Endothelial cell of umbilical vein (primary cell): ENCODE results near the gene PRM1. TPM values are rescaled to one million over a fixed set of nuclear protein-coding genes. Genes with fewer than 3 reads are reported as not detected.

Experiments
- BruUV-seq: library from RNA; stranded (reverse); fragments of 400-500 nt; replicated peaks from 2 replicates; lab custom pipeline; 2021; lab: Mats Ljungman, UMichigan
- CTCF ChIA-PET: fragments of 300-600, 350-600 bp; sonication (Branson Sonifier 250); formaldehyde crosslinking; loops from one replicate; lab custom pipeline; 2021; ENCODE audit warnings: antibody characterized with exemption, inconsistent platforms; lab: Charles Lee
- POLR2A ChIA-PET: fragments of 300-600, 350-600 bp; sonication (Branson Sonifier 250); formaldehyde crosslinking; loops from one replicate; lab custom pipeline; 2021; ENCODE audit warnings: antibody characterized with exemption, inconsistent platforms; lab: Charles Lee
- DNase-seq: peaks from one replicate; pipeline ENCODE4 v3.0.0-alpha.2; 2011; ENCODE audit warnings: low read depth, low spot score
- FAIRE-seq: peaks from 2 replicates; lab custom pipeline; 2011; peaks lifted over from hg19 to GRCh38; lab: Jason Lieb, UNC
- H2AFZ ChIP-seq: 2 replicates; pipeline ENCODE4 v1.6.0; 2012; ENCODE audit warnings: low read depth, low read length, control low read depth, inconsistent platforms
- H3K27ac ChIP-seq: 2 replicates; pipeline ENCODE4 v1.5.1; 2011; ENCODE audit warnings: low read depth, mild to moderate bottlenecking, control low read depth, low read length, moderate library complexity; ENCODE audit not compliant: insufficient read depth
- H3K27me3 ChIP-seq, 2 experiments: 2 replicates each; pipeline versions ENCODE4 v1.6.0 to v1.6.1; 2011; ENCODE audit warnings: low read length in 2 of 2, mixed read lengths in 1 of 2; ENCODE audit not compliant: control insufficient read depth in 2 of 2, insufficient read depth in 2 of 2
- H3K36me3 ChIP-seq, 2 experiments: 2 replicates in 1 of 2; 3 replicates in 1 of 2; pipeline ENCODE4 v1.5.1; 2011; ENCODE audit warnings: low read length in 2 of 2, mild to moderate bottlenecking in 1 of 2, moderate library complexity in 1 of 2; ENCODE audit not compliant: control insufficient read depth in 2 of 2, insufficient read depth in 2 of 2; ENCODE audit errors: extremely low read depth in 1 of 2
- H3K4me1 ChIP-seq: 3 replicates; pipeline ENCODE4 v1.5.1; 2011; ENCODE audit warnings: mild to moderate bottlenecking, low read length; ENCODE audit not compliant: control insufficient read depth, insufficient read depth; ENCODE audit errors: extremely low read depth
- H3K4me2 ChIP-seq: 2 replicates; pipeline ENCODE4 v1.6.1; 2011; ENCODE audit warnings: low read length, control low read depth, mixed read lengths; ENCODE audit not compliant: insufficient read depth
- H3K4me3 ChIP-seq, 3 experiments: fragments of 200-600 bp in 1 of 3; sonication (generic), shearing (Covaris generic) in 1 of 3; replicated peaks in 1 of 3; 2 replicates each; pipeline ENCODE4 v1.5.1; 2011 to 2016; ENCODE audit warnings: control low read depth in 3 of 3, low read length in 3 of 3, mild to moderate bottlenecking in 2 of 3, inconsistent platforms in 1 of 3, low read depth in 1 of 3, moderate library complexity in 1 of 3; ENCODE audit not compliant: insufficient read depth in 1 of 3
- H3K79me2 ChIP-seq: 2 replicates; pipeline ENCODE4 v1.6.0; 2012; ENCODE audit warnings: low read length, inconsistent platforms; ENCODE audit not compliant: control insufficient read depth, insufficient read depth
- H3K9ac ChIP-seq: replicated peaks from 2 replicates; pipeline ENCODE3; 2011; ENCODE audit warnings: low read length, control low read depth; ENCODE audit not compliant: insufficient read depth; ENCODE audit errors: extremely low read depth
- H3K9me1 ChIP-seq: replicated peaks from 3 replicates; pipeline ENCODE4 v1.6.0; 2011; ENCODE audit warnings: mild to moderate bottlenecking, low read length; ENCODE audit not compliant: control insufficient read depth, insufficient read depth; ENCODE audit errors: extremely low read depth
- H3K9me3 ChIP-seq: replicated peaks from 2 replicates; pipeline ENCODE4 v1.5.1; 2012; ENCODE audit warnings: low read length, inconsistent platforms; ENCODE audit not compliant: control insufficient read depth, insufficient read depth
- H4K20me1 ChIP-seq: replicated peaks from 2 replicates; pipeline ENCODE3; 2011; ENCODE audit warnings: mild to moderate bottlenecking, low read length; ENCODE audit not compliant: control insufficient read depth, insufficient read depth; ENCODE audit errors: extremely low read depth
- CTCF ChIP-seq, 2 donors: IDR thresholded peaks; 1 replicate in 1 of 2; 2 replicates in 1 of 2; pipeline ENCODE4 v1.5.1; 2011; ENCODE audit warnings: low read length in 2 of 2, mild to moderate bottlenecking in 2 of 2, moderate library complexity in 2 of 2, control low read depth in 1 of 2, inconsistent platforms in 1 of 2, low read depth in 1 of 2; ENCODE audit not compliant: insufficient read depth in 1 of 2; ENCODE audit errors: extremely low read depth in 1 of 2
- EZH2 ChIP-seq: IDR thresholded peaks from 2 replicates; pipeline ENCODE4 v1.6.1; 2012; ENCODE audit warnings: borderline replicate concordance, low read depth, mild to moderate bottlenecking, moderate library complexity, low read length, inconsistent platforms; ENCODE audit not compliant: severe bottlenecking
- FOS ChIP-seq: IDR thresholded peaks from 2 replicates; pipeline ENCODE4 v1.6.1; 2011; ENCODE audit warnings: mild to moderate bottlenecking, low read length, moderate library complexity, borderline replicate concordance; ENCODE audit not compliant: insufficient read depth
- GATA2 ChIP-seq: IDR thresholded peaks from 2 replicates; pipeline ENCODE4 v1.7.0; 2011; ENCODE audit warnings: low read depth, mild to moderate bottlenecking, moderate library complexity, mixed read lengths, low read length; ENCODE audit not compliant: insufficient read length, insufficient read depth
- JUN ChIP-seq: IDR thresholded peaks from 2 replicates; pipeline ENCODE4 v1.6.1; 2011; ENCODE audit warnings: borderline replicate concordance, low read depth; ENCODE audit not compliant: insufficient read length, insufficient read depth
- MAX ChIP-seq: IDR thresholded peaks from 2 replicates; pipeline ENCODE4 v1.6.1; 2011; ENCODE audit not compliant: insufficient read depth, insufficient read length
- MYC ChIP-seq: IDR thresholded peaks from one replicate; pipeline ENCODE4 v1.6.1; 2011; ENCODE audit warnings: mild to moderate bottlenecking, low read depth, low read length
- POLR2A ChIP-seq: IDR thresholded peaks from 2 replicates; pipeline ENCODE4 v1.6.1; 2012; ENCODE audit warnings: low read depth, mild to moderate bottlenecking, control low read depth, low read length
- POLR2AphosphoS5 ChIP-seq: IDR thresholded peaks from 2 replicates; pipeline ENCODE4 v1.6.1; 2012; ENCODE audit warnings: low read depth, mild to moderate bottlenecking, control low read depth, low read length, moderate library complexity; ENCODE audit not compliant: insufficient read depth
- dilution Hi-C: fragments of 300-500 bp; cut with MboI; formaldehyde crosslinking; loops from one replicate; pipeline ENCODE4 v1.15.0; 2019; ENCODE audit warnings: low sequenced_read_pairs; ENCODE audit not compliant: extremely low pct_ligation_motif_present
- intact Hi-C: fragments of 100-400 bp; cut with micrococcal nuclease; formaldehyde crosslinking; loops from one replicate; pipeline ENCODE4 v1.10.0; 2022
- polyA plus RNA-seq, 4 experiments: library from polyadenylated mRNA; depleted of rRNA in 3 of 4; stranded (reverse) in 3 of 4; unstranded in 1 of 4; fragments of >200 nt; gene quantifications; 2 replicates each; pipeline versions ENCODE4 v1.2.1 to v1.2.3, GENCODE V29; 2011 to 2012; ENCODE audit warnings: missing spikeins in 1 of 4
- total RNA-seq: library from RNA; stranded (reverse); gene quantifications from 2 replicates; pipeline ENCODE4 v1.2.3, GENCODE V29; 2021

Gene PRM1
- total and polyA plus RNA-seq, 2 donors (not counting 3 experiments of a cell fraction or from before 2014, with no cell fraction given): not detected

- no peaks in the 10 kb centered on the region for H3K9me3 ChIP-seq
- no peaks in the 10 kb centered on the region for H3K36me3 ChIP-seq
- dilution Hi-C loops: no loop called here
- DNase-seq (no peak), FAIRE-seq (no peak)
- H3K79me2 ChIP-seq: no peaks in the 10 kb centered on the region
- ChIA-PET POLR2A (no interaction called here), CTCF (no interaction called here)
- H3K4me1 ChIP-seq: no peaks in the 10 kb centered on the region
- TF ChIP-seq POLR2A (no peak), MAX (no peak), JUN (no peak), MYC (no peak), CTCF (IDR thresholded peaks at IDR 0.05; ENCODE audit: extremely low read depth in 1 of 2, insufficient read depth in 1 of 2, low read depth in 1 of 2, low read length in 2 of 2) (no peak), GATA2 (no peak), FOS (no peak), POLR2AphosphoS5 (no peak), EZH2 (no peak)
- no peak overlapping the region for H3K4me3 ChIP-seq
- H3K27ac ChIP-seq: no peak overlapping the region
- H3K27me3 ChIP-seq: no peaks in the 10 kb centered on the region
- H3K4me2 ChIP-seq: no peak overlapping the region
- H3K9ac ChIP-seq: no peak overlapping the region
- no TSS peak for BruUV-seq
- H3K9me1 ChIP-seq: no peaks in the 10 kb centered on the region
- no peak overlapping the region for H2AFZ ChIP-seq
- intact Hi-C loops: no loop called here
- H4K20me1 ChIP-seq: no peaks in the 10 kb centered on the region
Measured at GRCh38 chr16:11321662-11322061, 40.5 kb upstream of the PRM1 start.
